SKM-1 (cell line): ENCODE measurements around the gene RILP.

ENCODE experiments used
- DNase-seq: peaks from one replicate; lab custom pipeline; 2025; ENCODE audit not compliant: unreplicated experiment; lab: John Stamatoyannopoulos, UW

The RILP gene

GRCh38 chr17:1629504-1630310 lies 20.0 kb downstream of the RILP start:
- DNase-seq = no peak

GRCh38 chr17:1628856-1629503 lies 20.7 kb downstream of the RILP start:
- peak; percentile 28 for DNase-seq

GRCh38 chr17:1627982-1628855 lies 21.4 kb downstream of the RILP start, which contains the start of gene SLC43A2:
TSS of gene SLC43A2 (minus strand) at chr17:1628834. CDS start at chr17:1627874, 960 bp downstream.
- no peak for DNase-seq

- peak; percentile 74 for DNase-seq
Observed at GRCh38 chr17:1627182-1627981, 22.3 kb downstream of the RILP start.

GRCh38 chr17:1626333-1626732 lies 23.3 kb downstream of the RILP start:
- DNase-seq = no peak

- DNase-seq = no peak
Observed at GRCh38 chr17:1625581-1625980, 24.1 kb downstream of the RILP start.

- DNase-seq = no peak
Observed at GRCh38 chr17:1625053-1625452, 24.6 kb downstream of the RILP start.

- no peak for DNase-seq
Observed at GRCh38 chr17:1624650-1625049, 25.0 kb downstream of the RILP start.

- no peak for DNase-seq
Observed at GRCh38 chr17:1623057-1623630, 26.5 kb downstream of the RILP start.

GRCh38 chr17:1621273-1621954 lies 28.3 kb downstream of the RILP start:
- no peak for DNase-seq

- no peak for DNase-seq
Observed at GRCh38 chr17:1620486-1620885, 29.2 kb downstream of the RILP start.

- DNase-seq = no peak
Observed at GRCh38 chr17:1617620-1618174, 32.0 kb downstream of the RILP start.

- no peak for DNase-seq
Observed at GRCh38 chr17:1616101-1616500, 33.6 kb downstream of the RILP start.

- no peak for DNase-seq
Observed at GRCh38 chr17:1612400-1612799, 37.3 kb downstream of the RILP start.

GRCh38 chr17:1611715-1612114 lies 38.0 kb downstream of the RILP start:
- no peak for DNase-seq

- DNase-seq = no peak
Observed at GRCh38 chr17:1608676-1609075, 41.0 kb downstream of the RILP start.

- no peak for DNase-seq
Observed at GRCh38 chr17:1607971-1608320, 41.7 kb downstream of the RILP start.

GRCh38 chr17:1606352-1606985 lies 43.2 kb downstream of the RILP start:
- no peak for DNase-seq
